GM19351 (cell line): ENCODE measurements around the gene TM4SF5.
"Not testable (repeated sequence)": the region's sequence is repeated elsewhere in the genome, so short reads cannot be mapped to it uniquely, and the experiment has no call there.

ENCODE experiments used
- ATAC-seq: cut with Tn5 transposase; IDR thresholded peaks from one replicate; pipeline ENCODE4 v1.9.1; 2021; ENCODE audit warnings: mild to moderate bottlenecking, moderate library complexity; ENCODE audit not compliant: unreplicated experiment

The TM4SF5 gene

GRCh38 chr17:4823373-4824089 lies 51.8 kb downstream of the TM4SF5 start:
- no peak for ATAC-seq

GRCh38 chr17:4827399-4827798 lies 55.7 kb downstream of the TM4SF5 start:
- ATAC-seq: no peak

GRCh38 chr17:4832829-4833177 lies 61.1 kb downstream of the TM4SF5 start:
- not testable (repeated sequence) for ATAC-seq
